Neuron (in vitro differentiated cells): ENCODE measurements around the gene DPH1.

ENCODE experiments used
- H2AFZ ChIP-seq: one replicate; pipeline ENCODE4 v1.6.1; 2013; ENCODE audit warnings: low read depth, mild to moderate bottlenecking, inconsistent platforms, low read length, moderate library complexity
- H3K27me3 ChIP-seq: one replicate; pipeline ENCODE4 v1.6.1; 2013; ENCODE audit warnings: low read length; ENCODE audit not compliant: insufficient read depth
- H3K36me3 ChIP-seq: one replicate; pipeline ENCODE4 v1.6.1; 2013; ENCODE audit warnings: low read length; ENCODE audit not compliant: insufficient read depth
- H3K4me1 ChIP-seq: one replicate; pipeline ENCODE4 v1.6.1; 2013; ENCODE audit warnings: low read length; ENCODE audit not compliant: insufficient read depth
- H3K4me3 ChIP-seq: 2 replicates; pipeline ENCODE4 v1.5.1; 2013; ENCODE audit warnings: mild to moderate bottlenecking, low read length, moderate library complexity
- H3K9me3 ChIP-seq: one replicate; pipeline ENCODE4 v1.6.1; 2013; ENCODE audit warnings: low read length

Gene DPH1

GRCh38 chr17:2053380-2054261 is 23.7 kb downstream of the DPH1 start:
- H3K36me3 ChIP-seq, result peaks cover 2% of the 10 kb centered on the region
- peaks cover 21% of the 10 kb centered on the region for H3K4me1 ChIP-seq
- no peak overlapping the region for H2AFZ ChIP-seq
- peaks cover 5% of the 10 kb centered on the region for H3K9me3 ChIP-seq
- H3K27me3 ChIP-seq, result no peaks in the 10 kb centered on the region
- H3K4me3 ChIP-seq, result peak overlapping the region; percentile 37

DNA sequence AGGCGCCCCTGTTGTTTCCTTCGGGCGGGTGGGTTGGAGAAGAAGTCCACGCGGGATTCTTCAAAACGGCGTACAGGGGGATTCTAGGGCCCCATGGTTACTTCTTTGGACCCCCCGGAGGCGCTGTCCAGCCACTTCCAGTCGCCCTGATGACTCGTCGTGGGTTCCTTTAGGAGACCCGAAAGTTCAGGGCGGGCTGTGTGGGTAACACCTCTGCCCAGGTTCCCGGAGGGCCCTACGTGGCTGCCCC is 24.2 kb downstream of the DPH1 start:
- peak overlapping the region; percentile 37 for H3K4me3 ChIP-seq
- no peaks in the 10 kb centered on the region for H3K27me3 ChIP-seq
- no peak overlapping the region for H2AFZ ChIP-seq
- peaks cover 15% of the 10 kb centered on the region for H3K4me1 ChIP-seq
- peaks cover 2% of the 10 kb centered on the region for H3K36me3 ChIP-seq
- H3K9me3 ChIP-seq, result peaks cover 5% of the 10 kb centered on the region

GRCh38 chr17:2054512-2055291 is 24.7 kb downstream of the DPH1 start, which contains the start of gene HIC1:
Gene HIC1 (plus strand): TSS chr17:2055103. CDS start chr17:2056691, 1,588 bp downstream.
- H3K4me1 ChIP-seq, result peaks cover 14% of the 10 kb centered on the region
- peak within 1 kb of the TSS; percentile 46 for H2AFZ ChIP-seq
- peaks cover 3% of the 10 kb centered on the region for H3K36me3 ChIP-seq
- peak within 1 kb of the TSS; percentile 37 for H3K4me3 ChIP-seq
- H3K9me3 ChIP-seq, result peaks cover 5% of the 10 kb centered on the region
- no peaks in the 10 kb centered on the region for H3K27me3 ChIP-seq

- Histone ChIP-seq H3K4me3 (peak overlapping the region; percentile 20), H2AFZ (peak overlapping the region; percentile 46), H3K27me3 (no peaks in the 10 kb centered on the region), H3K9me3 (peaks cover 5% of the 10 kb centered on the region), H3K4me1 (peaks cover 14% of the 10 kb centered on the region), H3K36me3 (peaks cover 12% of the 10 kb centered on the region)
Measured at GRCh38 chr17:2055292-2056205, 25.6 kb downstream of the DPH1 start.

GRCh38 chr17:2056206-2057174 is 26.5 kb downstream of the DPH1 start:
- Histone ChIP-seq H3K4me3 (no peak overlapping the region), H2AFZ (no peak overlapping the region), H3K9me3 (peaks cover 5% of the 10 kb centered on the region), H3K4me1 (peaks cover 14% of the 10 kb centered on the region), H3K27me3 (no peaks in the 10 kb centered on the region), H3K36me3 (peaks cover 21% of the 10 kb centered on the region)

DNA sequence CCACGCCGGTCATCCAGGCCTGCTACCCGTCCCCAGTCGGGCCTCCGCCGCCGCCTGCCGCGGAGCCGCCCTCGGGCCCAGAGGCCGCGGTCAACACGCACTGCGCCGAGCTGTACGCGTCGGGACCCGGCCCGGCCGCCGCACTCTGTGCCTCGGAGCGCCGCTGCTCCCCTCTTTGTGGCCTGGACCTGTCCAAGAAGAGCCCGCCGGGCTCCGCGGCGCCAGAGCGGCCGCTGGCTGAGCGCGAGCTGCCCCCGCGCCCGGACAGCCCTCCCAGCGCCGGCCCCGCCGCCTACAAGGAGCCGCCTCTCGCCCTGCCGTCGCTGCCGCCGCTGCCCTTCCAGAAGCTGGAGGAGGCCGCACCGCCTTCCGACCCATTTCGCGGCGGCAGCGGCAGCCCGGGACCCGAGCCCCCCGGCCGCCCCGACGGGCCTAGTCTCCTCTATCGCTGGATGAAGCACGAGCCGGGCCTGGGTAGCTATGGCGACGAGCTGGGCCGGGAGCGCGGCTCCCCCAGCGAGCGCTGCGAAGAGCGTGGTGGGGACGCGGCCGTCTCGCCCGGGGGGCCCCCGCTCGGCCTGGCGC is 27.3 kb downstream of the DPH1 start:
- Histone ChIP-seq H2AFZ (no peak overlapping the region), H3K27me3 (no peaks in the 10 kb centered on the region), H3K4me3 (no peak overlapping the region), H3K9me3 (peaks cover 5% of the 10 kb centered on the region), H3K36me3 (peaks cover 26% of the 10 kb centered on the region), H3K4me1 (peaks cover 11% of the 10 kb centered on the region)

DNA sequence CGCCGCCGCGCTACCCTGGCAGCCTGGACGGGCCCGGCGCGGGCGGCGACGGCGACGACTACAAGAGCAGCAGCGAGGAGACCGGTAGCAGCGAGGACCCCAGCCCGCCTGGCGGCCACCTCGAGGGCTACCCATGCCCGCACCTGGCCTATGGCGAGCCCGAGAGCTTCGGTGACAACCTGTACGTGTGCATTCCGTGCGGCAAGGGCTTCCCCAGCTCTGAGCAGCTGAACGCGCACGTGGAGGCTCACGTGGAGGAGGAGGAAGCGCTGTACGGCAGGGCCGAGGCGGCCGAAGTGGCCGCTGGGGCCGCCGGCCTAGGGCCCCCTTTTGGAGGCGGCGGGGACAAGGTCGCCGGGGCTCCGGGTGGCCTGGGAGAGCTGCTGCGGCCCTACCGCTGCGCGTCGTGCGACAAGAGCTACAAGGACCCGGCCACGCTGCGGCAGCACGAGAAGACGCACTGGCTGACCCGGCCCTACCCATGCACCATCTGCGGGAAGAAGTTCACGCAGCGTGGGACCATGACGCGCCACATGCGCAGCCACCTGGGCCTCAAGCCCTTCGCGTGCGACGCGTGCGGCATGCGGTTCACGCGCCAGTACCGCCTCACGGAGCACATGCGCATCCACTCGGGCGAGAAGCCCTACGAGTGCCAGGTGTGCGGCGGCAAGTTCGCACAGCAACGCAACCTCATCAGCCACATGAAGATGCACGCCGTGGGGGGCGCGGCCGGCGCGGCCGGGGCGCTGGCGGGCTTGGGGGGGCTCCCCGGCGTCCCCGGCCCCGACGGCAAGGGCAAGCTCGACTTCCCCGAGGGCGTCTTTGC is 28.0 kb downstream of the DPH1 start:
- Histone ChIP-seq H2AFZ (no peak overlapping the region), H3K9me3 (peaks cover 5% of the 10 kb centered on the region), H3K4me1 (peaks cover 9% of the 10 kb centered on the region), H3K27me3 (no peaks in the 10 kb centered on the region), H3K36me3 (peaks cover 30% of the 10 kb centered on the region), H3K4me3 (no peak overlapping the region)

- H3K4me3 ChIP-seq, result no peak overlapping the region
- no peak overlapping the region for H2AFZ ChIP-seq
- peaks cover 4% of the 10 kb centered on the region for H3K4me1 ChIP-seq
- no peaks in the 10 kb centered on the region for H3K27me3 ChIP-seq
- peaks cover 35% of the 10 kb centered on the region for H3K36me3 ChIP-seq
- peaks cover 5% of the 10 kb centered on the region for H3K9me3 ChIP-seq
Measured at GRCh38 chr17:2058586-2059546, 28.9 kb downstream of the DPH1 start.

- Histone ChIP-seq H3K36me3 (peaks cover 43% of the 10 kb centered on the region), H3K9me3 (peaks cover 5% of the 10 kb centered on the region), H2AFZ (no peak overlapping the region), H3K4me1 (no peaks in the 10 kb centered on the region), H3K4me3 (no peak overlapping the region), H3K27me3 (no peaks in the 10 kb centered on the region)
Measured at GRCh38 chr17:2059547-2060384, 29.8 kb downstream of the DPH1 start.

- H3K27me3 ChIP-seq, result no peaks in the 10 kb centered on the region
- H3K4me1 ChIP-seq, result no peaks in the 10 kb centered on the region
Measured at GRCh38 chr17:2060385-2060658, 30.4 kb downstream of the DPH1 start.

More at GRCh38 chr17:2060385-2060658, 30.4 kb downstream of the DPH1 start:
- H3K4me3 ChIP-seq, result no peak overlapping the region
- H2AFZ ChIP-seq, result no peak overlapping the region
- H3K36me3 ChIP-seq, result peaks cover 49% of the 10 kb centered on the region
- peaks cover 5% of the 10 kb centered on the region for H3K9me3 ChIP-seq
